GM21825 (cell line): ENCODE results near the gene RAB40C.

ENCODE experiments used
- ATAC-seq: cut with Tn5 transposase; IDR thresholded peaks from one replicate; pipeline ENCODE4 v1.9.1; 2021; ENCODE audit warnings: mild to moderate bottlenecking, moderate library complexity; ENCODE audit not compliant: unreplicated experiment

Gene RAB40C

GRCh38 chr16:661184-661821, 71.4 kb downstream of the RAB40C start:
- ATAC-seq: no peak

DNA sequence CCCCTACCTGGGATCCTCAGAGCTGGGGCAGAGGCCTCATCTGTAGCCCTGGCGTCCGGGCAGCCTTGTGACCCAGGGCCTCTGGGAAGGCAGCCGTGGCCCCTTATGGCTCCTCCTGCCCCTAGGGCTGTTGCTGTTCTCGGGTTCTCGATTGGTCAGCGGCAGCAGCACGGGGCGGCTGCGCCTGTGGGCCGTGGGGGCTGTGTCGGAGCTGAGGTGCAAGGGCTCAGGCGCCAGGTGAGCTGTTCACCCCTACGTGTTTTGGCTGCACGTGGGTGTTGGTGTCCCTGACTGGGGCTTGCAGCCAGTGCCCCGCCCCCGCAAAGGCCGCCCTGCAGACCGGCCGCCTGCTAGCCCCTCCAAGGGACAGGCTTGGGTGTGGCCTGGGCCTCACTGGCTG, 72.2 kb downstream of the RAB40C start:
- no peak for ATAC-seq

DNA sequence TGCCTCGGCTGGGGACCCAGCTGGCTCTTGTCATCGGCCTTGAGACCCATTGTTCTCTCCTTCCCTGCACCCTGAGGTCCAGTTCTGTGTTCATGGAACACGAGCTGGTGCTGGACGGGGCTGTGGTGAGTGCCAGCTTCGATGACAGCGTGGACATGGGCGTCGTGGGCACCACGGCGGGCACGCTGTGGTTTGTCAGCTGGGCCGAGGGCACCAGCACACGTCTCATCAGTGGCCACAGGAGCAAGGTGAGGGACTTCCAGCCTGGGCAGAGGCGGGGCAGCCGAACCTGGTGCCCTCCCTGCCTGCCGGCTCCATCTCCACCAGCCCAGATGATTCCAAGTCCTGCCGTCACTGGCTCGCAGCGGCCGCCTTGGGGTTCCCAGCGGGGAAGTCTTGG, 72.7 kb downstream of the RAB40C start:
- no peak for ATAC-seq

GRCh38 chr16:666572-666971, 76.7 kb downstream of the RAB40C start:
- ATAC-seq: no peak

GRCh38 chr16:667113-667779, 77.4 kb downstream of the RAB40C start:
- no peak for ATAC-seq

GRCh38 chr16:667780-668518, 78.1 kb downstream of the RAB40C start, which contains the start of gene RHOT2:
RHOT2 (plus strand) TSS chr16:668132; CDS start chr16:668200, 68 bp downstream.
- peak; percentile 73 for ATAC-seq

DNA sequence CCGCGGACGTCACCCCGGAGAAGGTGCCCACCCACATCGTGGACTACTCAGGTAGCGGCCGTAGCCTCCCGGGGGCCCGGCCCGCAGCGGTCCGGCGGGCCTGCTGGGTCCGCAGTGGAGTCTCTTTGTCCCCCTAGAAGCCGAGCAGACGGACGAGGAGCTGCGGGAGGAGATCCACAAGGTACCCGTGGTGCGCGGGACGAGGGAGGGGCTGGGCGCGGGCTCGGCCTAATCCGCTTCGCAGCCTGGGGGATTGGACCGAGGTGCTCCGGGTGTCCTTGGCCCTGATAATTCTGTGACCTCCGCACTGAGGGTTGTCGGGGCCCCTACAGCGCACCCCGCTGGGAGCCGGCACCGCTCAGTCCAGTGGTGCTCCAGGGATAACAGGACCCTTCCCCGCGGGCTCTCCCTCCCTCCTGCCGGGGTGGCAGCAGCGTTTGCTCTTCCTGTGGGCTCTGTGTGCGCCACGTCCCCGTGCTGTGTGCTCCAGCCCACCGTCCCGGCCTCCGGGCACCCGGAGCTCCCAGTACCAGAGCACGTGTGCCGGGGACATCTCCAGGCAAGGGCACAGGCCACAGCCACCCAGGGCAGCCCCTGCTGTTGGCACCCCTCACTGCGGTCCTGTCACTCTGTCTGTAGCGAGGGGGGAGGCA, 78.8 kb downstream of the RAB40C start:
- no peak for ATAC-seq

DNA sequence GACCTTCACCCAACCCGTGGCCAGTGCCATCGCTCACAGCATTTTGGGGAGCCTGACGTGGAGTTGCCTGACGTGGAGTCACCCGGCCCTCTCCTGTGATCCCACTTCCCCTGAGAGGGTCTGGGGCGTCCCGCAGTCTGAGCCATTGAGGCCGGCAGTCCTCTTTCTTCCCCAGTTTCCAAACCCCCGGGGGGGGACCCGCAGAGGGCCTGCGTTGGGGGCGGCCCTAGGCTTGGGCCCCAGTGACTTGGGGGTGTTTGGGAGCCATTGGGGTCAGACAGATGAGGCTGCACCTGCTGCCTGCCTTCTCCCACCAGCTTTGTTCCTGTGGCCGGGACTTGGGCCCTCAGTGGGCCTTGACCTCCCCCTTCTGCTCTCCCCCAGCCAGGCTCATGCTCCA, 79.8 kb downstream of the RAB40C start:
- no peak for ATAC-seq

DNA sequence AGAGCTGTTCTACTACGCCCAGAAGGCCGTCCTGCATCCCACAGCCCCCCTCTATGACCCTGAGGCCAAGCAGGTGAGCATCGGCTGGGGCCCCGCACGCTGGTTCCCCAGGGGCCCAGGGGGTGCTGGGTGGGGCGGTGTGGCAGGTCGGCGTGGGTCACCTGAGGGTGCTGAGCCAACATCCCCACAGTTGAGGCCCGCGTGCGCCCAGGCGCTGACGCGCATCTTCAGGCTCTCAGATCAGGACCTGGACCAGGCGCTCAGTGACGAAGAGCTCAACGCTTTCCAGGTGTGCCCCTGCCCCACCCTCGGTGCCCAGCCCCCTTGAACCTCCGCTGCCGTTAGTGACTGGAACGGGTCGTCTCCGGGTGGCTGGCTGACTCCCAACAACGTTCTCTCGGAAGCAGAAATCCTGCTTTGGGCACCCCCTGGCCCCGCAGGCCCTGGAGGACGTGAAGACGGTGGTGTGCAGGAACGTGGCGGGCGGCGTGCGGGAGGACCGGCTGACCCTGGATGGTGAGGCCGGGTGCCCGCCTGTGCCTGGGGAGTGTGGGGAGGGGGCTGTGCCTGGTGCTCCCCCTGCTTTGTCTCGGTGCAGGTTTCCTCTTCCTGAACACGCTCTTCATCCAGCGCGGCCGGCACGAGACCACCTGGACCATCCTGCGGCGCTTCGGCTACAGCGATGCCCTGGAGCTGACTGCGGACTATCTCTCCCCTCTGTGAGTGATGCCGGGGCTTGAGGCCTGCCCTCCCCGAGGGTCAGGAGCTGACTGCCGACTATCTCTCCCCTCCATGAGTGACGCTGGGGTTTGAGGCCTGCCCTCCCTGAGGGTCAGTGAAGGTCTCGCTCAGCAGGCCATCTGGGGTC, 80.9 kb downstream of the RAB40C start:
- no peak for ATAC-seq

GRCh38 chr16:671353-672131, 81.7 kb downstream of the RAB40C start:
- no peak for ATAC-seq

DNA sequence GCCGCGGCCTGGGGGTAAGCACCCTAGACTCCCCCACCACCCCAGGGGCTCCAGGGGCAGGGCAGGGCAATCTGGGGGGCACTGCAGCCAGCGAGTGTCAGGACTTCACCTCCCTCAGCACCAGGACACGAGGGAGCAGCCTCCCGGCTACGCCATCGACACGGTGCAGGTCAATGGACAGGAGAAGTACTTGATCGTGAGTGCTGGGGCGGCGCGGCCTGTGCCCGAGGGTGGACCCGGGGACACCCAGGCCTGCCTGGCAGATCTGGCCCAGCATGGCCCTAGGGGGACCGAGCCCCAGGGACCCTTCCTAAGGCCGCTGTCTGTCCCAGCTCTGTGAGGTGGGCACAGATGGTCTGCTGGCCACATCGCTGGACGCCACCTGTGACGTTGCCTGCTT, 82.5 kb downstream of the RAB40C start:
- ATAC-seq: no peak

DNA sequence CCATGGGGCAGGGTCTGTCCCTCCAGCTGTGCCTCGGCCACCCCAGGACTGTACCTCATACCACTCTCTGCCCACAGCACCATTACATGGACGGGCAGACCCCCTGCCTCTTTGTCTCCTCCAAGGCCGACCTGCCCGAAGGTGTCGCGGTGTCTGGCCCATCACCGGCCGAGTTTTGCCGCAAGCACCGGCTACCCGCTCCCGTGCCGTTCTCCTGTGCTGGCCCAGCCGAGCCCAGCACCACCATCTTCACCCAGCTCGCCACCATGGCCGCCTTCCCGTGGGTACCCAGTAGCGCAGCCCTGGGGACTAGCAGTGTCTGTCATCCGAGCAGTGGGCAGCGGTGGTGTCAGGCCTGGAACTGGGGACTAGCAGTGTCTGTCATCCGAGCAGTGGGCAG, 83.0 kb downstream of the RAB40C start:
- no peak for ATAC-seq

- ATAC-seq: no peak
Observed at GRCh38 chr16:673399-673991, 83.6 kb downstream of the RAB40C start.

GRCh38 chr16:674214-674881, 84.5 kb downstream of the RAB40C start:
- no peak for ATAC-seq

- ATAC-seq: no peak
Observed at GRCh38 chr16:674968-675883, 85.4 kb downstream of the RAB40C start, which contains the start of gene RHBDL1. RHBDL1 (plus strand) TSS chr16:675671; CDS start chr16:675791, 120 bp downstream.

- ATAC-seq: no peak
Observed at GRCh38 chr16:675884-676564, 86.2 kb downstream of the RAB40C start.

DNA sequence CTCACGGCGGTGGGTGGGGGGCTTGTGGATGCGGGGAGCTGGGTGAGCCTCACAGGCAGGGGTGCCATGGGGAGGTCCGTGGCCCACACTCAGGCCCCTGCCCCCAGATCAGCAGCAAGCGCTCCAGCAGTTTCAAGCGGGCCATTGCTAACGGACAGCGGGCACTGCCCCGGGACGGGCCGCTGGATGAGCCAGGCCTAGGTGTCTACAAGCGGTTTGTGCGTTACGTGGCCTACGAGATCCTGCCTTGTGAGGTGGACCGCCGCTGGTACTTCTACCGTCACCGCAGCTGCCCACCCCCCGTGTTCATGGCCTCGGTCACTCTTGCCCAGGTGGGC, 86.7 kb downstream of the RAB40C start:
- ATAC-seq: no peak
